ENCODE data around the gene CNTN5.

CNTN5 gene

DNA sequence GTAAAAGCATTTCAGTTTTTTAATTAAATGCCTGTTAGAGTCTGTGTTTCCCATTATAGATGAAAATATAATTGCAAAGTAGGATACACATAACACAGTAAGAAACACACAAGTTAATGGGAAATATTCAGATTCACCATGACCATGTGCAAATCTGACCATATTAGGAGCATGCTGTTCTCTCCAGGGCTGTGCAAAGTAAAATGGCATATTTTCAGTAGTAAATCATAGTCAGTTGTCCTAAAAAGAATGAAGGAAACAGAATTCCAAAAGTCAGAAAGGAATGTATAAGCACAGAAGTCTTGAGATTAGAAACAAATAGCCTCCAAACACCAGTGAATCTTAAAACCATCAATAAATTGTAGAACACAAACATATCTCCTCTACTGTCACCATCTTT lies 44.4 kb downstream of the CNTN5 start:
- TF ChIP-seq, protein P1, sequence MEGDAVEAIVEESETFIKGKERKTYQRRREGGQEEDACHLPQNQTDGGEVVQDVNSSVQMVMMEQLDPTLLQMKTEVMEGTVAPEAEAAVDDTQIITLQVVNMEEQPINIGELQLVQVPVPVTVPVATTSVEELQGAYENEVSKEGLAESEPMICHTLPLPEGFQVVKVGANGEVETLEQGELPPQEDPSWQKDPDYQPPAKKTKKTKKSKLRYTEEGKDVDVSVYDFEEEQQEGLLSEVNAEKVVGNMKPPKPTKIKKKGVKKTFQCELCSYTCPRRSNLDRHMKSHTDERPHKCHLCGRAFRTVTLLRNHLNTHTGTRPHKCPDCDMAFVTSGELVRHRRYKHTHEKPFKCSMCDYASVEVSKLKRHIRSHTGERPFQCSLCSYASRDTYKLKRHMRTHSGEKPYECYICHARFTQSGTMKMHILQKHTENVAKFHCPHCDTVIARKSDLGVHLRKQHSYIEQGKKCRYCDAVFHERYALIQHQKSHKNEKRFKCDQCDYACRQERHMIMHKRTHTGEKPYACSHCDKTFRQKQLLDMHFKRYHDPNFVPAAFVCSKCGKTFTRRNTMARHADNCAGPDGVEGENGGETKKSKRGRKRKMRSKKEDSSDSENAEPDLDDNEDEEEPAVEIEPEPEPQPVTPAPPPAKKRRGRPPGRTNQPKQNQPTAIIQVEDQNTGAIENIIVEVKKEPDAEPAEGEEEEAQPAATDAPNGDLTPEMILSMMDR (IDR thresholded peaks at IDR 0.05), result no peak
- Histone ChIP-seq H3K4me3 (no peak overlapping the region), H3K27ac (no peak overlapping the region)
- DNase-seq (ENCODE audit: low spot score), result no peak

DNA sequence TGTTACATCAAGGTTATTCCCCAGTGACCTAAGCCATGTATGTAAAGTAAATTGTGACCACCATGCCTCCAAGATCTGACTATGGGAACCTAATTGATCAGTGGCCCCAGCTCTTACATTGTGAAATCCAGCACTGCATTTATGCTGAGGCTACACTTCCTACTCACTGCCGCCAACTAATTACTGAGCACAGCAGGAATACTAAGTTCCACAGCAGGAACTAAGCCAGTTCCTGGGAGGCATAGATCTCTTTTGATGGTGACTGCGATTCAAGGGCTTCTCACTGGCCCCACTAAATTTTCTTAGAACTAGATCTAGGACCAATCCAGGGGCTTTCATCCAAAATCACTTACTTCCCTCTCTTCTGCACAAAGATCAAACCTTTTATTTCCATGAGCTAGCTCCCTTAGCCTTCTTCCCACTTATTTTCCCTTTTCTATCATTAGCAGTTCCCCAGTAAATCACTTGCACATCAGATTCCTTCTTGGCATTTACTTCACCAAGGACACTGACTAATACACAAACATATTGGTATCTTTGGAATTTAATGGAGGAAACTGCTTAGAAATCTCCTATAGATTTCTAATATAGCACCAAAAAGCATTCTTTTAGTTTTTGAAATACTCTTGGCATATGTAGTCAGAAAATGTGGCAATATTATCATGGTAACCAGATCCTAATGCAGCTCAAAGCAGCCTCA lies 46.0 kb downstream of the CNTN5 start:
- no peak for DNase-seq (ENCODE audit: low spot score)
- no peak overlapping the region for H3K4me3 ChIP-seq
- no peak overlapping the region for H3K27ac ChIP-seq
- TF ChIP-seq, protein P1 (IDR thresholded peaks at IDR 0.05), result no peak

- TF ChIP-seq, protein P1 (IDR thresholded peaks at IDR 0.05), result no peak
- no peak overlapping the region for H3K4me3 ChIP-seq
- DNase-seq (ENCODE audit: low spot score), result no peak
- H3K27ac ChIP-seq, result no peak overlapping the region
These were observed 48.1 kb downstream of the CNTN5 start for GRCh38 chr11:99068832-99069231.

GRCh38 chr11:99069856-99070444 lies 49.2 kb downstream of the CNTN5 start:
- H3K4me3 ChIP-seq, result peak overlapping the region; percentile 74
- TF ChIP-seq, protein P1 (IDR thresholded peaks at IDR 0.05), result no peak
- no peak overlapping the region for H3K27ac ChIP-seq
- DNase-seq (ENCODE audit: low spot score), result no peak

- TF ChIP-seq, protein P1 (IDR thresholded peaks at IDR 0.05), result no peak
These were observed 58.8 kb downstream of the CNTN5 start for GRCh38 chr11:99079576-99079975.

DNA sequence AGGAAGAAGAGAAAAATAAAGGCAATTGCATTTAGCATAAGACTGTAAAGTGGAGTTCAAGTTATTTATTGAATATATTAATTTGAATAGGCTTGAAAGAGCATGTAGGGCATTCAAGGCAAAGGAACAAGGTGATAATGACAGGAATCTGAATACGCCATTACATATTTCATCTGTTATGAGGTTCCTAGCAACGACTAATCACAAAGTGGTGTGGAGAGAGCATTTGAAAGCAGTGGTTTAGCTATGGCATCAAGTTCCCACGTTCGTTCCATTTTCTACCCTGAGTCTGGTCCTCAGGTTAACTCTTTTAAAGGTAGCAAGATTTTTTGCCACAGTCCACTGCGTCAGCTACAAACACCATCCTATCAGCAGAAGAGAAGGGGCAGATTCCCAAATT lies 59.4 kb downstream of the CNTN5 start:
- DNase-seq (ENCODE audit: low spot score), result no peak

More at GRCh38 chr11:99079576-99079975, 58.8 kb downstream of the CNTN5 start:
- Histone ChIP-seq H3K4me3 (no peak overlapping the region), H3K27ac (no peak overlapping the region)
- DNase-seq (ENCODE audit: low spot score), result no peak

More for the DNA sequence above, 59.4 kb downstream of the CNTN5 start:
- TF ChIP-seq, protein P1 (IDR thresholded peaks at IDR 0.05), result no peak
- no peak overlapping the region for H3K27ac ChIP-seq
- H3K4me3 ChIP-seq, result no peak overlapping the region

Measured in coronary artery (tissue), 2 donors.